Body of pancreas (tissue), 4 donors: Measurements from ENCODE around the gene ZNF335. TPM values are rescaled to one million over a fixed set of nuclear protein-coding genes. Genes with fewer than 3 reads are reported as not detected.
A peak's percentile ranks its signal among the peaks of the same experiment; 100 is the strongest.
"Not testable (repeated sequence)": the region's sequence is repeated elsewhere in the genome, so short reads cannot be mapped to it uniquely, and the experiment has no call there.

Source experiments
- ATAC-seq: fragments of 150-250 bp; one replicate; pipeline ENCODE4 v1.9.1; 2016
- DNase-seq, 4 donors: peaks; one replicate each; pipeline ENCODE4 v3.0.0-alpha.2; 2019
- H3K27ac ChIP-seq, 4 donors: fragments of 200-600 bp; sonication (generic); 1 replicate in 3 of 4; 2 replicates in 1 of 4; pipeline versions ENCODE4 v1.5.1 to v1.6.1; 2016 to 2019; ENCODE audit warnings: mild to moderate bottlenecking in 1 of 4, mixed read lengths in 1 of 4, moderate library complexity in 1 of 4
- H3K27me3 ChIP-seq, 2 donors: fragments of 200-600 bp; sonication (generic); one replicate each; pipeline ENCODE4 v1.6.0; 2016; ENCODE audit warnings: mild to moderate bottlenecking in 1 of 2
- H3K36me3 ChIP-seq, 2 donors: fragments of 200-600 bp; sonication (generic); replicated peaks in 1 of 2; 2 replicates each; pipeline ENCODE4 v1.5.1; 2016; ENCODE audit warnings: low read depth in 2 of 2; ENCODE audit not compliant: insufficient read depth in 1 of 2
- H3K4me1 ChIP-seq: fragments of 200-600 bp; sonication (generic); one replicate; pipeline ENCODE4 v1.6.0; 2016
- H3K4me3 ChIP-seq, 2 donors: fragments of 200-600 bp; sonication (generic); 1 replicate in 1 of 2; 2 replicates in 1 of 2; pipeline ENCODE4 v1.5.1; 2016 to 2019
- H3K9me3 ChIP-seq, 3 donors: fragments of 200-600 bp; sonication (generic); 1 replicate in 2 of 3; 2 replicates in 1 of 3; pipeline ENCODE4 v1.5.1; 2016
- POLR2A ChIP-seq, 3 donors: fragments of 450-650 bp; IDR thresholded peaks; one replicate each; pipeline ENCODE4 v1.6.1; 2016; ENCODE audit warnings: antibody characterized with exemption in 3 of 3, mild to moderate bottlenecking in 2 of 3
- WGBS, 2 donors: methylation state at CpG; one replicate each; pipeline ENCODE4 v1.1.5; 2017; 5-methylcytosine and 5-hydroxymethylcytosine counted together
- intact Hi-C: fragments of 100-400 bp; cut with DNase I; formaldehyde crosslinking; loops from one replicate; pipeline ENCODE4 v1.15.1; 2023
- total RNA-seq, 2 donors: library from RNA; depleted of rRNA; stranded (reverse); fragments of >200 nt; gene quantifications; one replicate each; pipeline ENCODE4 v1.1.0, GENCODE V29; 2016
- TF ChIP-seq, protein P1 (sequence below), 7 experiments: fragments of 450-650 bp in 4 of 7; fragments of 200-600 bp in 3 of 7; sonication (generic) in 3 of 7; IDR thresholded peaks; one replicate each; pipeline ENCODE4 v1.5.1; 2016 to 2019; ENCODE audit warnings: antibody characterized with exemption in 7 of 7

Gene ZNF335
- total RNA-seq, 2 donors from 2014 or later, result 21.8 to 41.9 TPM

- no peak overlapping the region for H3K27ac ChIP-seq
- H3K9me3 ChIP-seq, result no peaks in the 10 kb centered on the region
- H3K4me1 ChIP-seq, result no peaks in the 10 kb centered on the region
- no peaks in the 10 kb centered on the region for H3K36me3 ChIP-seq
- H3K4me3 ChIP-seq, result no peak overlapping the region
- H3K27me3 ChIP-seq, result peaks cover 0 to 1% of the 10 kb centered on the region in 2 donors
- TF ChIP-seq, protein P1, sequence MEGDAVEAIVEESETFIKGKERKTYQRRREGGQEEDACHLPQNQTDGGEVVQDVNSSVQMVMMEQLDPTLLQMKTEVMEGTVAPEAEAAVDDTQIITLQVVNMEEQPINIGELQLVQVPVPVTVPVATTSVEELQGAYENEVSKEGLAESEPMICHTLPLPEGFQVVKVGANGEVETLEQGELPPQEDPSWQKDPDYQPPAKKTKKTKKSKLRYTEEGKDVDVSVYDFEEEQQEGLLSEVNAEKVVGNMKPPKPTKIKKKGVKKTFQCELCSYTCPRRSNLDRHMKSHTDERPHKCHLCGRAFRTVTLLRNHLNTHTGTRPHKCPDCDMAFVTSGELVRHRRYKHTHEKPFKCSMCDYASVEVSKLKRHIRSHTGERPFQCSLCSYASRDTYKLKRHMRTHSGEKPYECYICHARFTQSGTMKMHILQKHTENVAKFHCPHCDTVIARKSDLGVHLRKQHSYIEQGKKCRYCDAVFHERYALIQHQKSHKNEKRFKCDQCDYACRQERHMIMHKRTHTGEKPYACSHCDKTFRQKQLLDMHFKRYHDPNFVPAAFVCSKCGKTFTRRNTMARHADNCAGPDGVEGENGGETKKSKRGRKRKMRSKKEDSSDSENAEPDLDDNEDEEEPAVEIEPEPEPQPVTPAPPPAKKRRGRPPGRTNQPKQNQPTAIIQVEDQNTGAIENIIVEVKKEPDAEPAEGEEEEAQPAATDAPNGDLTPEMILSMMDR (IDR thresholded peaks at IDR 0.05), result no peak
- no peak for TF ChIP-seq POLR2A (IDR thresholded peaks at IDR 0.05)
- DNase-seq (no peak), ATAC-seq (no peak)
- intact Hi-C loops, result no loop called here
- 61 to 62% methylated on average over 11 to 12 of the region's 12 CpGs for WGBS, 2 donors
Observed at GRCh38 chr20:45993197-45993951, 21.4 kb upstream of the ZNF335 start.

GRCh38 chr20:45991616-45992015, 19.6 kb upstream of the ZNF335 start:
- Histone ChIP-seq H3K9me3 (no peaks in the 10 kb centered on the region), H3K4me3 (no peak overlapping the region), H3K27ac (no peak overlapping the region), H3K36me3 (no peaks in the 10 kb centered on the region), H3K27me3 (no peaks in the 10 kb centered on the region), H3K4me1 (no peaks in the 10 kb centered on the region)
- intact Hi-C loops, result no loop called here
- no peak for ATAC-seq
- WGBS, 2 donors, result 69 to 87% methylated on average over 3 of the region's 3 CpGs
- no peak for TF ChIP-seq POLR2A (IDR thresholded peaks at IDR 0.05)
- TF ChIP-seq, protein P1 (IDR thresholded peaks at IDR 0.05), result no peak
- no peak for DNase-seq

GRCh38 chr20:45988830-45989229, 16.8 kb upstream of the ZNF335 start:
- ATAC-seq, DNase-seq, intact Hi-C loops, H3K36me3 ChIP-seq, H3K4me3 ChIP-seq, H3K27me3 ChIP-seq, H3K4me1 ChIP-seq, H3K9me3 ChIP-seq, H3K27ac ChIP-seq: not testable (repeated sequence)
- 27 to 29% methylated on average over 6 of the region's 6 CpGs for WGBS, 2 donors

- 7 to 15% methylated on average over 9 to 16 of the region's 16 CpGs for WGBS, 2 donors
- Histone ChIP-seq H3K4me1 (no peaks in the 10 kb centered on the region), H3K27me3 (no peaks in the 10 kb centered on the region), H3K27ac (no peak overlapping the region), H3K9me3 (no peaks in the 10 kb centered on the region), H3K4me3 (no peak overlapping the region), H3K36me3 (no peaks in the 10 kb centered on the region)
- ATAC-seq (peak; percentile 81), DNase-seq (peak; percentile 72 to 83 (median 74))
- intact Hi-C loops, result no loop called here
- no peak for TF ChIP-seq POLR2A (IDR thresholded peaks at IDR 0.05)
- TF ChIP-seq, protein P1 (IDR thresholded peaks at IDR 0.05), result peak; percentile 56 to 84 (median 60)
Observed at GRCh38 chr20:45987108-45987780, 15.2 kb upstream of the ZNF335 start.

GRCh38 chr20:45985573-45985972, 13.6 kb upstream of the ZNF335 start:
- intact Hi-C loops, result no loop called here
- Histone ChIP-seq H3K27me3 (no peaks in the 10 kb centered on the region), H3K4me3 (no peak overlapping the region), H3K9me3 (no peaks in the 10 kb centered on the region), H3K27ac (no peak overlapping the region), H3K36me3 (no peaks in the 10 kb centered on the region), H3K4me1 (no peaks in the 10 kb centered on the region)
- ATAC-seq, result no peak
- no peak for DNase-seq
- TF ChIP-seq, protein P1 (IDR thresholded peaks at IDR 0.05), result no peak
- no peak for TF ChIP-seq POLR2A (IDR thresholded peaks at IDR 0.05)
- WGBS, 2 donors, result 46 to 53% methylated on average over 7 of the region's 7 CpGs
